Activated CD8-positive, alpha-beta T cell treated with anti-CD3 and anti-CD28 coated beads, Interleukin-2, amount 10 ng/mL, durations not matched to agents 7 days and 5 days (primary cell): Measurements from ENCODE around the gene KRT26. TPM values are rescaled to one million over a fixed set of nuclear protein-coding genes. Genes with fewer than 3 reads are reported as not detected.
"Not testable (repeated sequence)": the region's sequence is repeated elsewhere in the genome, so short reads cannot be mapped to it uniquely, and the experiment has no call there.

Experiments used
- ATAC-seq: fragments of 150-1000 bp; cut with Tn5 transposase; one replicate; pipeline ENCODE4 v1.10.0; 2021; ENCODE audit warnings: moderate library complexity
- CTCF ChIA-PET: fragments of 350-600 bp; sonication (Branson Sonifier 250); formaldehyde crosslinking; loops from one replicate; lab custom pipeline; 2021; ENCODE audit warnings: antibody characterized with exemption; lab: Charles Lee
- POLR2A ChIA-PET: fragments of 350-600 bp; sonication (Branson Sonifier 250); formaldehyde crosslinking; loops from one replicate; lab custom pipeline; 2021; ENCODE audit warnings: antibody characterized with exemption; lab: Charles Lee
- DNase-seq: peaks from one replicate; pipeline ENCODE4 v3.0.0-alpha.2; 2020
- H3K27ac Mint-ChIP-seq: one replicate; pipeline ENCODE4 v1.8.0; 2021; ENCODE audit warnings: mild to moderate bottlenecking, mixed read lengths
- H3K27me3 Mint-ChIP-seq: one replicate; pipeline ENCODE4 v1.8.0; 2021; ENCODE audit warnings: low read depth, mixed read lengths
- H3K36me3 Mint-ChIP-seq: one replicate; pipeline ENCODE4 v1.8.0; 2021; ENCODE audit warnings: low read depth, mixed read lengths
- H3K4me1 Mint-ChIP-seq: one replicate; pipeline ENCODE4 v1.8.0; 2021; ENCODE audit warnings: low read depth, mixed read lengths
- H3K4me3 Mint-ChIP-seq: one replicate; pipeline ENCODE4 v1.8.0; 2021; ENCODE audit warnings: mild to moderate bottlenecking, mixed read lengths
- H3K9me3 Mint-ChIP-seq: one replicate; pipeline ENCODE4 v1.8.0; 2022; ENCODE audit warnings: mixed read lengths; ENCODE audit not compliant: insufficient read depth
- total RNA-seq, 2 experiments: library from RNA; stranded (reverse); gene quantifications; one replicate each; pipeline ENCODE4 v1.2.3, GENCODE V29; 2021

The KRT26 gene
- total RNA-seq, 2 experiments from 2014 or later, result not detected

DNA sequence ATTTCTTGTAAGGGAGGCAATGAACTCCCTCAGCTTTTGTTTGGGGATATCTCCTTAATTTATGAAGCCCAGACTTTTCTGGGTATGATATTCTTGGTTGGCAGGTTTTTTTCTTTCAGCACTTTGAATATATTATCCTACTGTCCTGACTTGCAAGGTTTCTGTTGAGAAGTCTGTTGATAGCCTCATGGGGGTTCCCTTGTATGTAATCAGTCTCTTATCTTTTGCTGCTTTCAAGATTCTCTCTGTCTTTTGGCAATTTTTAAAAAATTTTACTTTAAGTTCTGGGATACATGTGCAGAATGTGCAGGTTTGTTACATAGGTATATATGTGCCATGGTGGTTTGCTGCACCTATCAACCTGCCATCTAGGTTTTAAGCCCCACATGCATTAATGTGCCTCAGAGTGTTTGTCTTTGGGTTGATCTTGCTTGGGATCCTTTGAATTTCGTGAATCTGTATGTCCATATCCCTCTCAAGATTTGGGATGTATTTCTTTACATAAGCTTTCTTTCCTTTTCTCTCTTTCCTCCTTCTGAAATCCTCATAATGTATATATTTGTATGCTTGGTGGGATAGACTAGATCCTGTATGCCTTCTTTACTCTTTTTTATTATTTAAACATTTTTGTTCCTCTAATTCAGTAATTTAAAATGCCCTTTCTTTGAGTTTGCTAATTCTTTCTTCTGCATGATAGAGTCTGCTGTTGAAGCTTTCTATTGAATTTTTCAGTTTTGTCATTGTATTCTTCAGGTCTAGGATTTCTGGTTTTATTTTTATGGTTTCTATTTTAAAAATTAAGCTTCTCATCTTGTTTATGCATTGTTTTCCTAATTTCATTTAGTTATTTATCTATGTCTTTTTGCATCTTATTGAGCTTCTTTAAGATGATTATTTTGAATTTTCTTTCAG, 11.6 kb downstream of the KRT26 start:
- Mint-ChIP-seq H3K4me3 (no peak overlapping the region), H3K9me3 (peaks cover 41% of the 10 kb centered on the region), H3K27me3 (peaks cover 27% of the 10 kb centered on the region), H3K4me1 (no peaks in the 10 kb centered on the region), H3K27ac (no peak overlapping the region), H3K36me3 (no peaks in the 10 kb centered on the region)
- ChIA-PET CTCF (interaction anchor here (1.1 kb wide), 1 partner anchor 888 kb away, joined by 3 read pairs; no protein-coding TSS in a partner anchor), POLR2A (no interaction called here)
- DNase-seq (no peak), ATAC-seq (no peak)

DNA sequence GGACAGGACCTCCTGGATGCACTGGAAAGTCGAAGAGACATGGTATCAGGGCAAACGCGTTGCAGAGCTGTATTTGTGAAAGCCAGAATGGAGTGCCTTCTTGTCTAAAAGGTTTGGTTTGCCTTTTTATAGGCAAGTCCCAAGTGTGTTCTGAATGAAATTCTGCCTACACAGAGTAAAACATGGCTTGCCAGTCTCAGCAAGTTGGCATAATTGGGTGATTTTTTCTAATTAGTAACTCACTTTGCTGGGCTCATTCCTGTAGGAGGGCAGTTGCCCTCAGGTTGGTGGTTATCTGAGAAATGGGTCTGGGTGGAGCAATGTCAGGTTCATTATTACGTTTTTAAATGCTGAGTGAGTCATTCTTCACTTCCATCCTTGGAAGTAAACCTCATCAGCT, 16.8 kb downstream of the KRT26 start, which contains the start of gene KRT25:
Gene KRT25 (minus strand): TSS at position 101 of the 400 bp plus-strand sequence. CDS start 60 bp downstream, at position 41.
- ChIA-PET POLR2A (no interaction called here), CTCF (no interaction called here)
- DNase-seq, result no peak
- no peak for ATAC-seq
- H3K27me3 Mint-ChIP-seq, result peaks cover 39% of the 10 kb centered on the region
- H3K27ac Mint-ChIP-seq, result no peak within 1 kb of the TSS
- no peaks in the 10 kb centered on the region for H3K36me3 Mint-ChIP-seq
- H3K4me3 Mint-ChIP-seq, result no peak within 1 kb of the TSS
- H3K9me3 Mint-ChIP-seq, result peaks cover 18% of the 10 kb centered on the region
- no peaks in the 10 kb centered on the region for H3K4me1 Mint-ChIP-seq

GRCh38 chr17:40753804-40754203, 18.2 kb downstream of the KRT26 start:
- no peaks in the 10 kb centered on the region for H3K36me3 Mint-ChIP-seq
- no peak for ATAC-seq
- ChIA-PET POLR2A (no interaction called here), CTCF (no interaction called here)
- DNase-seq, result no peak
- H3K27ac Mint-ChIP-seq, result no peak overlapping the region
- H3K27me3 Mint-ChIP-seq, result peaks cover 37% of the 10 kb centered on the region
- H3K4me1 Mint-ChIP-seq, result no peaks in the 10 kb centered on the region
- peaks cover 6% of the 10 kb centered on the region for H3K9me3 Mint-ChIP-seq
- no peak overlapping the region for H3K4me3 Mint-ChIP-seq

GRCh38 chr17:40751065-40751464, 20.9 kb downstream of the KRT26 start:
- ATAC-seq (no peak), DNase-seq (no peak)
- ChIA-PET POLR2A (no interaction called here), CTCF (no interaction called here)
- no peaks in the 10 kb centered on the region for H3K36me3 Mint-ChIP-seq
- H3K4me3 Mint-ChIP-seq, result no peak overlapping the region
- H3K4me1 Mint-ChIP-seq, result no peaks in the 10 kb centered on the region
- no peak overlapping the region for H3K27ac Mint-ChIP-seq
- H3K27me3 Mint-ChIP-seq, result peaks cover 38% of the 10 kb centered on the region
- H3K9me3 Mint-ChIP-seq, result no peaks in the 10 kb centered on the region

- H3K27ac Mint-ChIP-seq, result no peak overlapping the region
- no peak for ATAC-seq
- no peak for DNase-seq
- ChIA-PET POLR2A (no interaction called here), CTCF (no interaction called here)
- H3K9me3 Mint-ChIP-seq, result no peaks in the 10 kb centered on the region
- H3K36me3 Mint-ChIP-seq, result no peaks in the 10 kb centered on the region
- H3K4me1 Mint-ChIP-seq, result no peaks in the 10 kb centered on the region
- no peak overlapping the region for H3K4me3 Mint-ChIP-seq
- peaks cover 36% of the 10 kb centered on the region for H3K27me3 Mint-ChIP-seq
Measured at GRCh38 chr17:40750391-40750790, 21.6 kb downstream of the KRT26 start.

- H3K36me3 Mint-ChIP-seq, H3K4me1 Mint-ChIP-seq, ATAC-seq, H3K27ac Mint-ChIP-seq, H3K9me3 Mint-ChIP-seq, DNase-seq, POLR2A ChIA-PET, H3K4me3 Mint-ChIP-seq, CTCF ChIA-PET: not testable (repeated sequence)
- peaks cover 38% of the 10 kb centered on the region for H3K27me3 Mint-ChIP-seq
Measured at GRCh38 chr17:40748666-40749065, 23.3 kb downstream of the KRT26 start.

DNA sequence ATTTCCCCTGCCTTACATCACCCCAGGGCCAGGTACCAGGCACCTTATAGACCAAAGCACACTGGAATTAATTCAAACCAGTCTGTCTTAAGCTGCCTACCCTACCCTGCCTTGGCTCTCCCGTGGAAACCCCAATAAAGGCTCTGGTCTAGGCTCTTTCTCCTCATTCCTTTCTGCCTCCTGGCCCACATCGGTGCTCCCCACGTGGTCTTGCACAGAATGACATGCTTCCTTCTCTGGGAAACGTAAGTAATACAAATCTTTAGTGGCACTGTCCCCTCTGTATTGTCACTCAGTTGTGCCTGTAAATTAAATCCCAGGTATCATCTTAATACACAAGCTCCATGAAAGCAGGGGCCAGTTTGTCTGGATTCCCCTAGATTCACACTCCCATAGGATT, 33.4 kb downstream of the KRT26 start:
- ChIA-PET POLR2A (no interaction called here), CTCF (no interaction called here)
- no peaks in the 10 kb centered on the region for H3K36me3 Mint-ChIP-seq
- no peak for ATAC-seq
- peaks cover 29% of the 10 kb centered on the region for H3K27me3 Mint-ChIP-seq
- no peak overlapping the region for H3K27ac Mint-ChIP-seq
- H3K9me3 Mint-ChIP-seq, result peaks cover 7% of the 10 kb centered on the region
- H3K4me3 Mint-ChIP-seq, result no peak overlapping the region
- DNase-seq, result no peak
- no peaks in the 10 kb centered on the region for H3K4me1 Mint-ChIP-seq

- Mint-ChIP-seq H3K27ac (no peak overlapping the region), H3K27me3 (peaks cover 31% of the 10 kb centered on the region), H3K36me3 (no peaks in the 10 kb centered on the region), H3K4me3 (no peak overlapping the region), H3K9me3 (no peaks in the 10 kb centered on the region), H3K4me1 (no peaks in the 10 kb centered on the region)
- POLR2A ChIA-PET, result no interaction called here
- CTCF ChIA-PET, result no interaction called here
- ATAC-seq (no peak), DNase-seq (no peak)
Measured at GRCh38 chr17:40735016-40735415, 37.0 kb downstream of the KRT26 start.

DNA sequence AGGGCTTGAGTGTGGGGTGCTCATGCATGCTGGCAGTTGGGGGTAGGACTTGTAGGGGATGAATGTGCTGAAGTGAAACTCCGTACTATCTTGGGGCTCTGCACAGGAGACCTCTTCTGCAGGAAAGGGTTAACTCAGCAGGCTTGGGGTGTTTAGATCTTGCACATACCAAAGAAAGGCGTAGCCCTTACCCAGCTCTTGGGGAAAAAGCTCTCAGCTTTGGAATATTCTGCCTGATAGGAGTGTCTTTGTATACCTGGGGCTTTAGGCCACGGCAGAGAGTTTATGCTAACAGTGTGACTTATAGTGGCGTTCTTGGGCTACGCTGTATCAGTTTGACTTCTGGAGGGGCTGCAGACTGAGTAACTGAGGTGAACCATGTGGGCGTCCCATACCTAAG, 38.0 kb downstream of the KRT26 start:
- peaks cover 30% of the 10 kb centered on the region for H3K27me3 Mint-ChIP-seq
- H3K4me3 Mint-ChIP-seq, result no peak overlapping the region
- H3K27ac Mint-ChIP-seq, result no peak overlapping the region
- no peak for DNase-seq
- ChIA-PET CTCF (no interaction called here), POLR2A (no interaction called here)
- H3K9me3 Mint-ChIP-seq, result no peaks in the 10 kb centered on the region
- ATAC-seq, result no peak
- no peaks in the 10 kb centered on the region for H3K4me1 Mint-ChIP-seq
- no peaks in the 10 kb centered on the region for H3K36me3 Mint-ChIP-seq

DNA sequence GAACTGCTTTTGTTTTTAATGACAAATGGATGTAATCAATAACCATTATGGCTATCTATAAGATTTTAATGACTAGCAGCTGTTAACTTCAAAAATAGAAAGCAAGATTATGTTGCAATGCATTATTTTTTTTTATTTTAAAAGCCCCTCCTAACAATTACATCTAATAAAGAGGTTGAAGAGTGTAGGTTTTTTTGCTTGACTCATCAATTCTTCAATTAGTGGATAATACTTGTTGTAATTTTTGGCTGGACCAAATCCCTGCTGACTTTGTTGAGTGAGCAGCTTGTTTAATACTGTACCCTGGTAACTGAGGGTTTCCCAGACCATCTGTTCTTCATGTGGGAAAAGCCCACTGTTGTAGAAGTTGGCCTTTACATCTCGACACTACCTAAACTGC, 41.0 kb downstream of the KRT26 start:
- H3K4me3 Mint-ChIP-seq, result no peak overlapping the region
- no peaks in the 10 kb centered on the region for H3K4me1 Mint-ChIP-seq
- ChIA-PET POLR2A (no interaction called here), CTCF (interaction anchor here (1.4 to 1.6 kb wide), 2 partner anchors 12 to 171 kb away, joined by 3 to 4 read pairs; no protein-coding TSS in a partner anchor)
- no peak for DNase-seq
- H3K27me3 Mint-ChIP-seq, result peaks cover 28% of the 10 kb centered on the region
- no peaks in the 10 kb centered on the region for H3K9me3 Mint-ChIP-seq
- no peak overlapping the region for H3K27ac Mint-ChIP-seq
- ATAC-seq, result no peak
- no peaks in the 10 kb centered on the region for H3K36me3 Mint-ChIP-seq

DNA sequence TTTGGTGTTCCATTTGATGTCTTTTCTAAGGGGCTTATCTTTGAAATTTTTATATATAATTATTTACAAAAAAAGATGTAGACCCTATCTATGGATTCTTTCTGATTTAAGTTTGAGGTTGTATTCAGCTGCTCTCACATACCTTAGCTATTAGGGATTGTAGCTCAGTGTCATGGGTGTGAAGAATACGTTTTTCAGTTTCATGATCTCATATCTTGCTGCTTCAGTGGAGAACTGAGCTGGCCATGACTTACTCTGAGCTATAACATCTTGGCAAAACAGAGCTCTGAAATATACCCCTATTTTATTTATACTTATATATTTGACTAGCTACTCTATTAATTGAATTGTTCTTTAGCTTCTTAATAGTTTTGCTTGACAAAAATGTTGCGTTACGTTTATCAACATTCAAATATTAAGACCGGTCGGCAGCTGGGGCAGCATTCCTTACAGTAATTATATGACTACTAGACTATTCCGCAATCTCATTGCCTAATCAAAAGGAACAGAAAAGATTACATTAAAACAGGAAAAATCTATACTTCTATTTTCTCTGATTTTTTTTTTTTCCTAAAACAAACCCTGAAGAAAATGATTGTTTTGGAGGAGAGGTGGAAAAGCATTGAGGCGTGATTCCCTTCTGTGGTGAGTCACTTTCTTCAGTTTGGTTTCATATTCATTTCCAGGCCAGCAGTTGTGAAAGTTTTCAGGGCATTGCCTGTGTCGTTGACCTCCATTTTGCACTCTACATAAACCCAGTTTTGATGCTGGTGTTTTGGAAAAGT, 44.4 kb downstream of the KRT26 start:
- Mint-ChIP-seq H3K27ac (no peak overlapping the region), H3K27me3 (peaks cover 29% of the 10 kb centered on the region), H3K4me1 (no peaks in the 10 kb centered on the region), H3K9me3 (no peaks in the 10 kb centered on the region), H3K4me3 (no peak overlapping the region), H3K36me3 (no peaks in the 10 kb centered on the region)
- ATAC-seq, result no peak
- ChIA-PET CTCF (interaction anchor here (0.7 to 1.3 kb wide), 5 partner anchors 23 to 112 kb away, joined by 3 read pairs; no protein-coding TSS in a partner anchor), POLR2A (no interaction called here)
- DNase-seq, result no peak

- H3K4me3 Mint-ChIP-seq, result no peak overlapping the region
- no peak for ATAC-seq
- CTCF ChIA-PET, result interaction anchor here (1.0 to 1.3 kb wide), 3 partner anchors 22 to 111 kb away, joined by 3 read pairs; no protein-coding TSS in a partner anchor
- H3K36me3 Mint-ChIP-seq, result no peaks in the 10 kb centered on the region
- DNase-seq, result no peak
- no peaks in the 10 kb centered on the region for H3K4me1 Mint-ChIP-seq
- POLR2A ChIA-PET, result no interaction called here
- H3K9me3 Mint-ChIP-seq, result no peaks in the 10 kb centered on the region
- peaks cover 29% of the 10 kb centered on the region for H3K27me3 Mint-ChIP-seq
- no peak overlapping the region for H3K27ac Mint-ChIP-seq
Measured at GRCh38 chr17:40726919-40727318, 45.1 kb downstream of the KRT26 start.
